C4-2B (cell line): ENCODE measurements around the gene PLCG2.
"Not testable (repeated sequence)": the region's sequence is repeated elsewhere in the genome, so short reads cannot be mapped to it uniquely, and the experiment has no call there.

Experiments
- H3K27ac ChIP-seq: fragments of 450-650 bp; 2 replicates; pipeline ENCODE4 v1.5.1; 2017
- CTCF ChIP-seq: fragments of 450-650 bp; conservative IDR thresholded peaks from 2 replicates; pipeline ENCODE4 v1.5.1; 2017; ENCODE audit warnings: mild to moderate bottlenecking
- ZFX ChIP-seq: fragments of 450-650 bp; IDR thresholded peaks from 2 replicates; pipeline ENCODE4 v1.6.1; 2017

Gene PLCG2

DNA sequence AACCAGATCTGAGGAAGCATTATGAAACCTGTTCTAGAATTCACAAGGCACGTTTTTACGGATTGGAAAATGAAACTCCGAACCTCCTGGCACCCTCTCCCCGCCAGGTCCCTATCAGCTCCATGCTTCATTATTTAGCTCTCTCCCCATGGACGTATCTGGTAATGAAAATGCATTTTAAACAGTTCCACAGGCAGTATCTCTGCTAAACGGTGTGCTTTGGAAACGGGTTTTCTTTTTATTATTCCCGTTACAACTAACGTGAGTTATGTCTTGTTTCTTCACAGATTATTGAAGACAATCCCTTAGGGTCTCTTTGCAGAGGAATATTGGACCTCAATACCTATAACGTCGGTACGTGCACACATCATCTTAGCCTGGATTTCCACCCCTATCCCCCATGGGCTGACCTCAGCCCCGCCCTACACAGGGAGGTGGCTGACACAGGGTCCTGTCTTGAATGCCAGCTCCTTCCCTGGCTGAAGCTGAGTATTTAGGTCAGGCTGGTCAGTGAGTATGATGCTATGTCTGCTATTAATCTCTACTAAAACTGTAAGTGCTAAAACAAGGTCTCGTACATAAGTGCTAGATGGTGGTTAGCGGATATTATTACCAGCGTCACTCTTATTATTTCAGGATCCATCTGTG is 149.3 kb downstream of the PLCG2 start:
- H3K27ac ChIP-seq, result no peak overlapping the region
- TF ChIP-seq ZFX (no peak), CTCF (no peak)

- no peak overlapping the region for H3K27ac ChIP-seq
- TF ChIP-seq CTCF (no peak), ZFX (no peak)
Observed at GRCh38 chr16:81928975-81929374, 149.9 kb downstream of the PLCG2 start.

DNA sequence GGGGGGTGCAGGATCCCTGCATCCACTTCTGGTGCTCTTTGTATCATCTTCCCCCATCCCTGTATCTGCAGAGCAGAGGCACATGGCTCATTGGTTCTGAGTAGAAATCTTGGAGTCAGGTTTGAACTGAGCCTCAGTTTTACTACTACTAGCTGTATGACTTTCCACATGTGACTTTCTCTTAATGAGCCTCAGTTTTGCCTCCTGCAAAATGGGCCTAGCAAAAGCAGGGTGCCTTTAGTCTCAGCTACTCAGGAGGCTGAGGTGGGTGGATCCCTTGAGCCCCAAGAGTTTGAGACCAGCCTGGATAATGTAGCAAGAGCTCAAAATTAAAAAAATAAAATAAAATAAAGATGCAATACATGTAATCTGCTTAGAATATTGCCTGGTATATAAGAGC is 150.8 kb downstream of the PLCG2 start:
- no peak overlapping the region for H3K27ac ChIP-seq
- TF ChIP-seq CTCF (no peak), ZFX (no peak)

DNA sequence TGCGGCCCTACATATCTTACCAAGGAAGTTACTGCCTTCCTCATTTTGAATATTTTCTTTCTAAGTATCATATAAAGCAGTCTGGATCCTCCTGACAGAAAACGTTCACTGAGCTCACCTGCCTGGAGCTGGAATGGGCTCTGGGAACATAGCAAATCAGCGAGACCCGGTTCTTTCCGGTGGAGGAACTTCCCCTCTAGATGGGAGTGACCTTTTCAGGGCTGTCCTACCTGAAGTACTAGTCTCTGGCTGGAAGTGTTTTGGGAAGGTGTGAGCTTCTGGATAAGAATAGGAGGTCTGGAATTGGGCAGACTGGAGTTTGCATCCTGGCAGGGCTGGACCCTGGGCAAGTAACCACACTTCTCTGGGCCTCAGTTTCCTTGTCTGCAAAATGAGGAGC is 152.8 kb downstream of the PLCG2 start:
- H3K27ac ChIP-seq, result no peak overlapping the region
- TF ChIP-seq CTCF (no peak), ZFX (no peak)

GRCh38 chr16:81932668-81933067 is 153.6 kb downstream of the PLCG2 start:
- H3K27ac ChIP-seq, result no peak overlapping the region
- TF ChIP-seq CTCF (no peak), ZFX (no peak)

DNA sequence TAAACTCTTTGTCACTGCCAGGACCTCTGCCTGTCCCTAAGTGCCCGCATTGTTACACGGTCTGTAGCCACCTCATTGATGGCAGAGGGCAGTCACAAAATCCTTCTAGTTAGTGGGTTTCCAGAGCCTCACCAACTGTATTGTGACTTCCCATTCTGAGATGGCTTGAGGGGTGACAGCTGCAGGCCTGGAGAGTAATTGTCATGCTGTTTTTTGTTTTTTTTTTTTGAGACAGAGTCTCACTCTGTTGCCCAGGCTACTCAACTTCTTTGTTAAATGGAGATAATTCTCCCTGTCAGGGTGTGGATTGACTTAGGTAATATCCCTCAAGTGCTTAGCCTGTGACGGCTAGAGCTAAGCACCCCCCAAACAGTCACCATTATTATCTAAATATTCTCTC is 154.3 kb downstream of the PLCG2 start:
- TF ChIP-seq CTCF, result no peak
- TF ChIP-seq ZFX, result no peak
- no peak overlapping the region for H3K27ac ChIP-seq

- H3K27ac ChIP-seq, result not testable (repeated sequence)
Observed at GRCh38 chr16:81934711-81935110, 155.6 kb downstream of the PLCG2 start.
